ENCODE measurements around the gene SKAP1.

GRCh38 chr17:48148029-48148770 is 281.8 kb downstream of the SKAP1 start:
- TF ChIP-seq EZH2phosphoT487 (IDR thresholded peaks at IDR 0.05; ENCODE audit: low read length) (no peak), CTCF (IDR thresholded peaks at IDR 0.05; ENCODE audit: low read length) (no peak), EZH2 (optimal IDR thresholded peaks at IDR 0.05; ENCODE audit: low read depth, low read length) (no peak)
